Hindlimb muscle (tissue), 1 donor: Measurements from ENCODE around the gene DCDC2. TPM values are rescaled to one million over a fixed set of nuclear protein-coding genes. Genes with fewer than 3 reads are reported as not detected.
A peak's percentile ranks its signal among the peaks of the same experiment; 100 is the strongest.
"Not testable (repeated sequence)": the region's sequence is repeated elsewhere in the genome, so short reads cannot be mapped to it uniquely, and the experiment has no call there.

Experiments used
- DNase-seq: peaks from one replicate; pipeline ENCODE4 v3.0.0-alpha.2; 2013
- polyA plus RNA-seq: library from polyadenylated mRNA; unstranded; fragments of 120-200 nt; gene quantifications from one replicate; pipeline ENCODE4 v1.2.1, GENCODE V29; 2013; ENCODE audit not compliant: insufficient read length

The DCDC2 gene
- polyA plus RNA-seq, 1 donor: 0.08 TPM

GRCh38 chr6:24324617-24325016, 33.2 kb downstream of the DCDC2 start:
- DNase-seq: no peak

- no peak for DNase-seq
Measured at GRCh38 chr6:24323632-24324337, 34.1 kb downstream of the DCDC2 start.

- no peak for DNase-seq
Measured at GRCh38 chr6:24322924-24323323, 34.9 kb downstream of the DCDC2 start.

- not testable (repeated sequence) for DNase-seq
Measured at GRCh38 chr6:24322446-24322845, 35.4 kb downstream of the DCDC2 start.

- DNase-seq: no peak
Measured at GRCh38 chr6:24321538-24322162, 36.2 kb downstream of the DCDC2 start.

- no peak for DNase-seq
Measured at GRCh38 chr6:24313251-24314141, 44.4 kb downstream of the DCDC2 start.

- DNase-seq: not testable (repeated sequence)
Measured at GRCh38 chr6:24311775-24312174, 46.1 kb downstream of the DCDC2 start.

GRCh38 chr6:24307881-24308280, 50.0 kb downstream of the DCDC2 start:
- no peak for DNase-seq

GRCh38 chr6:24306936-24307335, 50.9 kb downstream of the DCDC2 start:
- DNase-seq: no peak

- no peak for DNase-seq
Measured at GRCh38 chr6:24306038-24306437, 51.8 kb downstream of the DCDC2 start.

- DNase-seq: no peak
Measured at GRCh38 chr6:24296944-24297343, 60.9 kb downstream of the DCDC2 start.

- not testable (repeated sequence) for DNase-seq
Measured at GRCh38 chr6:24293852-24294251, 64.0 kb downstream of the DCDC2 start.

GRCh38 chr6:24287239-24287638, 70.6 kb downstream of the DCDC2 start:
- no peak for DNase-seq

GRCh38 chr6:24284006-24284405, 73.9 kb downstream of the DCDC2 start:
- no peak for DNase-seq

- DNase-seq: peak; percentile 52
Measured at GRCh38 chr6:24283043-24283985, 74.5 kb downstream of the DCDC2 start.

- DNase-seq: no peak
Measured at GRCh38 chr6:24274441-24275083, 83.3 kb downstream of the DCDC2 start.

GRCh38 chr6:24273096-24273870, 84.6 kb downstream of the DCDC2 start:
- no peak for DNase-seq

- DNase-seq: no peak
Measured at GRCh38 chr6:24272553-24272952, 85.3 kb downstream of the DCDC2 start.

GRCh38 chr6:24272148-24272547, 85.7 kb downstream of the DCDC2 start:
- DNase-seq: no peak

GRCh38 chr6:24270011-24270410, 87.8 kb downstream of the DCDC2 start:
- no peak for DNase-seq

- DNase-seq: not testable (repeated sequence)
Measured at GRCh38 chr6:24258214-24258613, 99.6 kb downstream of the DCDC2 start.
